GM21390 (cell line): ENCODE data around the gene PRSS1.

Experiments used
- ATAC-seq: cut with Tn5 transposase; IDR thresholded peaks from one replicate; pipeline ENCODE4 v1.9.1; 2021; ENCODE audit not compliant: unreplicated experiment

The PRSS1 gene

DNA sequence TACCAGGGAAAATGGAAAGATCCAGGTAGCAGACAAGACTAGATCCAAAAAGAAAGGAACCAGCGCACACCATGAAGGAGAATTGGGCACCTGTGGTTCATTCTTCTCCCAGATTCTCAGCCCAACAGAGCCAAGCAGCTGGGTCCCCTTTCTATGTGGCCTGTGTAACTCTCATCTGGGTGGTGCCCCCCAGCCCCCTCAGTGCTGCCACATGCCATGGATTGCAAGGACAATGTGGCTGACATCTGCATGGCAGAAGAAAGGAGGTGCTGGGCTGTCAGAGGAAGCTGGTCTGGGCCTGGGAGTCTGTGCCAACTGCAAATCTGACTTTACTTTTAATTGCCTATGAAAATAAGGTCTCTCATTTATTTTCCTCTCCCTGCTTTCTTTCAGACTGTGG is 42.9 kb downstream of the PRSS1 start:
- ATAC-seq, result no peak

DNA sequence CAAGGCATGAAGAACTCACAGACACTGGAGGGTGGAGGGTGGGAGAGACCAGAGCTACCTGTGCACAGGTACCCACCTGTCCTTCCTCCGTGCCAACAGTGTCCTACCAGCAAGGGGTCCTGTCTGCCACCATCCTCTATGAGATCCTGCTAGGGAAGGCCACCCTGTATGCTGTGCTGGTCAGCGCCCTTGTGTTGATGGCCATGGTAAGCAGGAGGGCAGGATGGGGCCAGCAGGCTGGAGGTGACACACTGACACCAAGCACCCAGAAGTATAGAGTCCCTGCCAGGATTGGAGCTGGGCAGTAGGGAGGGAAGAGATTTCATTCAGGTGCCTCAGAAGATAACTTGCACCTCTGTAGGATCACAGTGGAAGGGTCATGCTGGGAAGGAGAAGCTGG is 43.3 kb downstream of the PRSS1 start:
- no peak for ATAC-seq

DNA sequence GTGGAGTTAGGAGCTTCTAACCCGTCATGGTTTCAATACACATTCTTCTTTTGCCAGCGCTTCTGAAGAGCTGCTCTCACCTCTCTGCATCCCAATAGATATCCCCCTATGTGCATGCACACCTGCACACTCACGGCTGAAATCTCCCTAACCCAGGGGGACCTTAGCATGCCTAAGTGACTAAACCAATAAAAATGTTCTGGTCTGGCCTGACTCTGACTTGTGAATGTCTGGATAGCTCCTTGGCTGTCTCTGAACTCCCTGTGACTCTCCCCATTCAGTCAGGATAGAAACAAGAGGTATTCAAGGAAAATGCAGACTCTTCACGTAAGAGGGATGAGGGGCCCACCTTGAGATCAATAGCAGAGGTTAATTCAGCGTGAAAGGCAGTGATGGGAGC is 43.9 kb downstream of the PRSS1 start:
- ATAC-seq, result no peak

DNA sequence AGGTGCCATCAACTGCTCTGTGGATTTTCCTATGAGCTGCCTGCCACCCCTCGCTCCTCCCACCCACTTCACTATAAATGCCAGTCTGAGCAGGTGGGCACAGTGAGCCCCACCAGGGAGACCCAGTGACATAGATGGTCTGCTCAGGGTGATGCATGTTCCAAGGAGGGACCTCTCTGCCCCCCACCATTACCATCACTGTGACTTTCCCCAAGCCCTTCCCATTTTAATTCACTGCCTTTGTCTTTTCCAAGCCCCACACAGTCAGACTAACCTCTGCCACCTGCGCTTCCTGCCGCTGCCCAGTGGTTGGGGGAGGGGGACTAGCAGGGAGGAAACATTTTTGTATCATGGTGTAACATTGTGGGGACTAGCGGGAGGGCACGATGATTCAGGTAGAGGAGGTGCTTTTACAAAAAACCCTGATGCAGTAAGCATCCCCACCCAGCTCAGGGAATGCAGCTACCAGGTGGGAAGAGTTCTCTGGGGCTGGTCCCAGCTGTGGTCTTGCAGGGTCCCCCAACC is 46.1 kb downstream of the PRSS1 start:
- ATAC-seq, result no peak

DNA sequence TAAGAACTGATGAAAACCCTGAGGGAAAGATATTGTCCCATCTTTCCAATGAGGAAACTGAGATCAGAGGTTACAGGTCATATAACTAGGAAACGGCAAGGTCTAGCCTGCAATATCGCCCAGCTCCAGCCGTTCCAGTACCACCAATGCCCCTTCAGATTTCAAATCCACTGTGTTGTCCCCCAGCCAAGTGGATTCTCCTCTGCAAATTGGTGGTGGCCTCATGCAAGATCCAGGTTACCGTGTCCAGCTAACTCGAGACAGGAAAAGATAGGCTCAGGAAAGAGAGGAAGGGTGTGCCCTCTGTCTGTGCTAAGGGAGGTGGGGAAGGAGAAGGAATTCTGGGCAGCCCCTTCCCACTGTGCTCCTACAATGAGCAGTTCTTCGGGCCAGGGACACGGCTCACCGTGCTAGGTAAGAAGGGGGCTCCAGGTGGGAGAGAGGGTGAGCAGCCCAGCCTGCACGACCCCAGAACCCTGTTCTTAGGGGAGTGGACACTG is 46.8 kb downstream of the PRSS1 start:
- no peak for ATAC-seq

DNA sequence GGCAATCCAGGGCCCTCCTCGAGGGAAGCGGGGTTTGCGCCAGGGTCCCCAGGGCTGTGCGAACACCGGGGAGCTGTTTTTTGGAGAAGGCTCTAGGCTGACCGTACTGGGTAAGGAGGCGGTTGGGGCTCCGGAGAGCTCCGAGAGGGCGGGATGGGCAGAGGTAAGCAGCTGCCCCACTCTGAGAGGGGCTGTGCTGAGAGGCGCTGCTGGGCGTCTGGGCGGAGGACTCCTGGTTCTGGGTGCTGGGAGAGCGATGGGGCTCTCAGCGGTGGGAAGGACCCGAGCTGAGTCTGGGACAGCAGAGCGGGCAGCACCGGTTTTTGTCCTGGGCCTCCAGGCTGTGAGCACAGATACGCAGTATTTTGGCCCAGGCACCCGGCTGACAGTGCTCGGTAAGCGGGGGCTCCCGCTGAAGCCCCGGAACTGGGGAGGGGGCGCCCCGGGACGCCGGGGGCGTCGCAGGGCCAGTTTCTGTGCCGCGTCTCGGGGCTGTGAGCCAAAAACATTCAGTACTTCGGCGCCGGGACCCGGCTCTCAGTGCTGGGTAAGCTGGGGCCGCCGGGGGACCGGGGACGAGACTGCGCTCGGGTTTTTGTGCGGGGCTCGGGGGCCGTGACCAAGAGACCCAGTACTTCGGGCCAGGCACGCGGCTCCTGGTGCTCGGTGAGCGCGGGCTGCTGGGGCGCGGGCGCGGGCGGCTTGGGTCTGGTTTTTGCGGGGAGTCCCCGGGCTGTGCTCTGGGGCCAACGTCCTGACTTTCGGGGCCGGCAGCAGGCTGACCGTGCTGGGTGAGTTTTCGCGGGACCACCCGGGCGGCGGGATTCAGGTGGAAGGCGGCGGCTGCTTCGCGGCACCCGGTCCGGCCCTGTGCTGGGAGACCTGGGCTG is 47.5 kb downstream of the PRSS1 start:
- peak; percentile 42 for ATAC-seq

DNA sequence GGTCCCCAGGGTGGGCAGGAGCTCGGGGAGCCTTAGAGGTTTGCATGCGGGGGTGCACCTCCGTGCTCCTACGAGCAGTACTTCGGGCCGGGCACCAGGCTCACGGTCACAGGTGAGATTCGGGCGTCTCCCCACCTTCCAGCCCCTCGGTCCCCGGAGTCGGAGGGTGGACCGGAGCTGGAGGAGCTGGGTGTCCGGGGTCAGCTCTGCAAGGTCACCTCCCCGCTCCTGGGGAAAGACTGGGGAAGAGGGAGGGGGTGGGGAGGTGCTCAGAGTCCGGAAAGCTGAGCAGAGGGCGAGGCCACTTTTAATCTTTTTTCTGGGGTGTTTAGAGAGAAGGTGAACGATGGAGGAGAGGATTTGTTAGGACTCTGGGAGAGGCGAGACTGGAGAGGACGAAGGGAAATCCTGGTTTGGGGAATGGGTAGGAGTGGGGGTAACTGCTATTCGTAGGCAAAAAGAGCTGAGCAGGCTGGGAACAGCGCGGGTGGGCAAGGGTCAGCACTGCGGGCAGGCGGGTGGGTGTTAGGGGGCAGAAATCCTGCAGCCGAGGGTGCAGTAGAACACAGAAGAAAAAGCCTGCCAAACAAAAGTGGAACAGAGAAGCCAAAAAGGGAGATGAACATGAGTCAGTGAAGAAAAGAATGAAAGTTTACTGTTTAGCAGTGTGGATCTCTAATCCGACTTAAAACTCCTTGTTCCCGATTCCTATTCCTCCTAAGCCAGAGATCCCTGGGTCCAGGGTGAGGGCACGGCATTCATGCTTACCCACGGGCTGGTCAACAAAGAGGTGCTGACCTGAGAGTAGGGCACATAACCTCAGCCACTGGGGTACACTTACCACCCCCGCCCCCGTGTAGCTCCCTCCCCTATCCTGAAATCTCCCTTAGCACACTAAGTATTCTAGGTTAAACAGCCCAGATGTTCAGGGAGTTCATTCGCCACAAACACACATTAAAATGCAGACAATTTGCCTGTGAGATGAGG is 48.4 kb downstream of the PRSS1 start:
- peak; percentile 38 for ATAC-seq

DNA sequence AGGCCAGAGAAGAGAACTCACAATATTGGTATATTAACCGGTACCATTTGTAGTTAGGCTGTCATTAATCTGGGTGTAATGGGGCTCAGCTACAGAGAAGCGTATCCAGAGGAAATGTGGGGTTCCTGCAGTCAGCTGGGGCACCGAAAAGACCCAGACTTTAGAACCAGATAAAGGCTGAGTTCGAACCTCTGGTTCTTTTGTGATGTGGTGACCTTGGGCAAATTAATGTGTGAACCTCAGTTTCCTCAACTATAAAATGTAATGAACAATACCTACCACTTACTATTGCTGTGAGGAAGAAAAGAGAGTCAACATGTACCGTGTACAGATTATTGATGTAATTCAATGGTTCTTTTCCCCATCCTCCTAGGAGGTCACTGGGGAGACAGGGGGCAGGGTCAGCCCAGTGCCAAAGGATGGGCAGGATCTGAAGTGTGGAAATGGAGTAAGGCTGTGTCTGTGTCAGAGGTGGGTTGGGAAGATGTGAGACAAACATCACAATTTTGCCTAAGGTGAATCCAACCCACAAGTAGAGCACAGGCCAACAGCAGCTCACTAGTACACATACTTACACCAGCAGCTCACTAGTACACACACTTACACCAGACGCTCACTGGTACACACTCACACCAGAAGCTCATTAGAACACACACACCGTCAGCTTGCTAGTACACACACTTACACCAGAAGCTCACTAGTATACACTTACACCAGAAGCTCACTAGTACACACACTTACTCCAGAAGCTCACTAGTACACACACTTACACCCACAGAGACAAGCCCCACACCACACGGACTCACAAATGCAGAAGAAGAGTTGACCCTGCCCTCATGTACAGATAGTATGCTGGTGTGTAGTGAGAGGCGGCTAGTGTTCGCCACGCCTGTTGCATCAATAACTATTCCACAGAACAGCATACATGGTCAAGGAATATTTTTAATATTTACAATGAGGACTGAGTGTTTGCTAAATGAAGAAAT is 49.5 kb downstream of the PRSS1 start:
- no peak for ATAC-seq

DNA sequence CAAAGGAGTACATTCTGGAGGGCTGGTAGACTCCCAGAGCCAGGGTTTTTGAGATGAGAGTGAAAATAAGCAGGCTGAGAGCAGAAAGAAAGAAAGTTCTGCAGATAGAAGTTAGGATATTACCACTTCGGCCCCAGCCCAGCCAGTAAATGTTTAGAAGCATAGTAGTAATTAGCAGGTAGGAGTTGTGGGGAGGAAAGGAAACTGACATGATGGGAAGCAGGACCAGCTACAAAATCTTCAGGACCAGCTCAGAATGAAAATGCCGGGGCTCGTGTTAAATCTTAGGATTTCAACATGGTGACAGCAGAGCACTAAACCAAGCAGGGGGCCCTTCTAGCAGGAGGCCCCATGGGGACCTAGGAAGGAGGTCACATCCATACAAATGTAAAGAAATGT is 50.2 kb downstream of the PRSS1 start:
- ATAC-seq, result no peak

DNA sequence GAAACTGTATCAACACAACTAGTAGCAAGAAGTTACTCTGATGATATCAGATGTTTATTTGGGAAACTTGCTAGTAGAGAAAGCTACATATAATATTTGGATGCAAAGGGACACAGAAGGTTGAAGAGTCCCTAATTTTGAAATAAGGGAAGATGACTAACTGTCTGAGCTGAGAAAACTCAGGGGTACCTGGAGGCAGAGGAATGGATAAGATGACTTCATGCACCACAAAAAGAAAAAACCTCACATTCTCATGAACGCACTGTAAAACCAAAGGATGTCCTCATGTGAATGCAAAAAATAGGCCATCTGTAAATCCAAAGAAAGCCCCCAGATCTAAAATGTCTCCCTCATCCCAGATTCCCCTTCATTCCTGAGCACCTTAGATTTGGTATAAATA is 50.8 kb downstream of the PRSS1 start:
- ATAC-seq, result no peak

DNA sequence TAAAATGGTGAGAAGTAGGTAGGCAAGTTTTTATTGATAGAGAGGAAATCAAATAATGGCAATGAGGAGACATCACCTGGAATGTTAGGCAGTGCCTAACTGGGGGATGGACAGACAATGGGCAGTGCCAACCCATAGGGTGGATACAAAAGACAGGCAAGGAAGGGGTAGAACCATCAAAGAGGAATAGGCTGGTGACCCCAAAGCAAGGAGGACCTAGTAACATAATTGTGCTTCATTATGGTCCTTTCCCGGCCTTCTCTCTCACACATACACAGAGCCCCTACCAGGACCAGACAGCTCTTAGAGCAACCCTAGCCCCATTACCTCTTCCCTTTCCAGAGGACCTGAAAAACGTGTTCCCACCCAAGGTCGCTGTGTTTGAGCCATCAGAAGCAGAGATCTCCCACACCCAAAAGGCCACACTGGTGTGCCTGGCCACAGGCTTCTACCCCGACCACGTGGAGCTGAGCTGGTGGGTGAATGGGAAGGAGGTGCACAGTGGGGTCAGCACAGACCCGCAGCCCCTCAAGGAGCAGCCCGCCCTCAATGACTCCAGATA is 51.5 kb downstream of the PRSS1 start:
- no peak for ATAC-seq

DNA sequence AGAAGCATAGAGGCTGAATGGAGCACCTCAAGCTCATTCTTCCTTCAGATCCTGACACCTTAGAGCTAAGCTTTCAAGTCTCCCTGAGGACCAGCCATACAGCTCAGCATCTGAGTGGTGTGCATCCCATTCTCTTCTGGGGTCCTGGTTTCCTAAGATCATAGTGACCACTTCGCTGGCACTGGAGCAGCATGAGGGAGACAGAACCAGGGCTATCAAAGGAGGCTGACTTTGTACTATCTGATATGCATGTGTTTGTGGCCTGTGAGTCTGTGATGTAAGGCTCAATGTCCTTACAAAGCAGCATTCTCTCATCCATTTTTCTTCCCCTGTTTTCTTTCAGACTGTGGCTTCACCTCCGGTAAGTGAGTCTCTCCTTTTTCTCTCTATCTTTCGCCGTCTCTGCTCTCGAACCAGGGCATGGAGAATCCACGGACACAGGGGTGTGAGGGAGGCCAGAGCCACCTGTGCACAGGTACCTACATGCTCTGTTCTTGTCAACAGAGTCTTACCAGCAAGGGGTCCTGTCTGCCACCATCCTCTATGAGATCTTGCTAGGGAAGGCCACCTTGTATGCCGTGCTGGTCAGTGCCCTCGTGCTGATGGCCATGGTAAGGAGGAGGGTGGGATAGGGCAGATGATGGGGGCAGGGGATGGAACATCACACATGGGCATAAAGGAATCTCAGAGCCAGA is 52.5 kb downstream of the PRSS1 start:
- no peak for ATAC-seq

DNA sequence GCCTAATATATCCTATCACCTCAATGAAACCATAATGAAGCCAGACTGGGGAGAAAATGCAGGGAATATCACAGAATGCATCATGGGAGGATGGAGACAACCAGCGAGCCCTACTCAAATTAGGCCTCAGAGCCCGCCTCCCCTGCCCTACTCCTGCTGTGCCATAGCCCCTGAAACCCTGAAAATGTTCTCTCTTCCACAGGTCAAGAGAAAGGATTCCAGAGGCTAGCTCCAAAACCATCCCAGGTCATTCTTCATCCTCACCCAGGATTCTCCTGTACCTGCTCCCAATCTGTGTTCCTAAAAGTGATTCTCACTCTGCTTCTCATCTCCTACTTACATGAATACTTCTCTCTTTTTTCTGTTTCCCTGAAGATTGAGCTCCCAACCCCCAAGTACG is 53.0 kb downstream of the PRSS1 start:
- no peak for ATAC-seq
